ENCODE data around the gene CTRB1. TPM values are rescaled to one million over a fixed set of nuclear protein-coding genes. Genes with fewer than 3 reads are reported as not detected.

The CTRB1 gene
- total RNA-seq, 1 donor: not detected

GRCh38 chr16:75257886-75258806 lies 39.4 kb downstream of the CTRB1 start:
- H3K4me3 ChIP-seq (ENCODE audit: low read depth, low read length): no peak overlapping the region
- DNase-seq (ENCODE audit: low read depth): no peak
- TF ChIP-seq CTCF (IDR thresholded peaks at IDR 0.05; ENCODE audit: insufficient read depth, low read length): no peak

GRCh38 chr16:75258807-75259141 lies 40.0 kb downstream of the CTRB1 start:
- TF ChIP-seq CTCF (IDR thresholded peaks at IDR 0.05; ENCODE audit: insufficient read depth, low read length): no peak
- no peak overlapping the region for H3K4me3 ChIP-seq (ENCODE audit: low read depth, low read length)
- no peak for DNase-seq (ENCODE audit: low read depth)

GRCh38 chr16:75260851-75261589 lies 42.2 kb downstream of the CTRB1 start:
- no peak overlapping the region for H3K4me3 ChIP-seq (ENCODE audit: low read depth, low read length)
- no peak for DNase-seq (ENCODE audit: low read depth)
- TF ChIP-seq CTCF (IDR thresholded peaks at IDR 0.05; ENCODE audit: insufficient read depth, low read length): no peak

GRCh38 chr16:75261590-75262078 lies 42.8 kb downstream of the CTRB1 start:
- no peak for DNase-seq (ENCODE audit: low read depth)
- no peak overlapping the region for H3K4me3 ChIP-seq (ENCODE audit: low read depth, low read length)
- no peak for TF ChIP-seq CTCF (IDR thresholded peaks at IDR 0.05; ENCODE audit: insufficient read depth, low read length)

GRCh38 chr16:75262104-75262799 lies 43.5 kb downstream of the CTRB1 start:
- peak; percentile 44 for DNase-seq (ENCODE audit: low read depth)
- no peak for TF ChIP-seq CTCF (IDR thresholded peaks at IDR 0.05; ENCODE audit: insufficient read depth, low read length)
- H3K4me3 ChIP-seq (ENCODE audit: low read depth, low read length): peak overlapping the region; percentile 17

- peak overlapping the region; percentile 84 for H3K4me3 ChIP-seq (ENCODE audit: low read depth, low read length)
- no peak for TF ChIP-seq CTCF (IDR thresholded peaks at IDR 0.05; ENCODE audit: insufficient read depth, low read length)
- DNase-seq (ENCODE audit: low read depth): no peak
Measured at GRCh38 chr16:75262800-75263127, 44.0 kb downstream of the CTRB1 start.
